ENCODE measurements around the gene RARG. TPM values are rescaled to one million over a fixed set of nuclear protein-coding genes. Genes with fewer than 3 reads are reported as not detected.

Gene RARG
- total RNA-seq, 1 donor from 2014 or later, result 5.5 TPM

- CTCF ChIA-PET, result interaction anchor here (0.8 kb wide), 1 partner anchor 58 kb away, joined by 3 read pairs; no protein-coding TSS in a partner anchor
- Mint-ChIP-seq H3K27me3 (peaks cover 2% of the 10 kb centered on the region), H3K4me3 (no peak overlapping the region), H3K36me3 (ENCODE audit: low read depth) (no peaks in the 10 kb centered on the region), H3K9me3 (no peaks in the 10 kb centered on the region), H3K4me1 (peaks cover 18% of the 10 kb centered on the region), H3K27ac (no peak overlapping the region)
- intact Hi-C loops (cut with micrococcal nuclease), result no loop called here
- ATAC-seq (ENCODE audit: low read depth) (no peak), DNase-seq (no peak)
- TF ChIP-seq CTCF (IDR thresholded peaks at IDR 0.05), result no peak
- POLR2A ChIA-PET, result interaction anchor here (0.6 to 1.1 kb wide), 3 partner anchors 10 to 129 kb away, joined by 3 to 9 read pairs (median 3); no protein-coding TSS in a partner anchor
Observed at GRCh38 chr12:53230108-53230845, 1.7 kb downstream of the RARG start.

GRCh38 chr12:53229454-53229853, 2.6 kb downstream of the RARG start:
- H3K4me3 Mint-ChIP-seq, result no peak overlapping the region
- ATAC-seq (ENCODE audit: low read depth) (no peak), DNase-seq (no peak)
- intact Hi-C loops (cut with micrococcal nuclease), result no loop called here
- no peak overlapping the region for H3K27ac Mint-ChIP-seq
- peaks cover 16% of the 10 kb centered on the region for H3K4me1 Mint-ChIP-seq
- CTCF ChIA-PET, result interaction anchor here (0.8 to 1.0 kb wide), 3 partner anchors 15 to 195 kb away, joined by 3 read pairs; no protein-coding TSS in a partner anchor
- no peak for TF ChIP-seq CTCF (IDR thresholded peaks at IDR 0.05)
- H3K9me3 Mint-ChIP-seq, result no peaks in the 10 kb centered on the region
- H3K36me3 Mint-ChIP-seq (ENCODE audit: low read depth), result no peaks in the 10 kb centered on the region
- H3K27me3 Mint-ChIP-seq, result peaks cover 2% of the 10 kb centered on the region
- POLR2A ChIA-PET, result interaction anchor here (0.6 to 1.1 kb wide), 3 partner anchors 9 to 128 kb away, joined by 3 to 9 read pairs (median 3); no protein-coding TSS in a partner anchor

- intact Hi-C loops (cut with micrococcal nuclease), result no loop called here
- POLR2A ChIA-PET, result interaction anchor here (0.6 kb wide), 1 partner anchor 8 kb away, joined by 3 read pairs; no protein-coding TSS in a partner anchor
- CTCF ChIA-PET, result no interaction called here
- Mint-ChIP-seq H3K27me3 (no peaks in the 10 kb centered on the region), H3K27ac (no peak overlapping the region), H3K36me3 (ENCODE audit: low read depth) (no peaks in the 10 kb centered on the region), H3K9me3 (no peaks in the 10 kb centered on the region), H3K4me1 (peaks cover 12% of the 10 kb centered on the region), H3K4me3 (no peak overlapping the region)
- DNase-seq, result no peak
- no peak for ATAC-seq (ENCODE audit: low read depth)
- no peak for TF ChIP-seq CTCF (IDR thresholded peaks at IDR 0.05)
Observed at GRCh38 chr12:53227836-53228235, 4.2 kb downstream of the RARG start.

- Mint-ChIP-seq H3K9me3 (no peaks in the 10 kb centered on the region), H3K4me1 (peaks cover 7% of the 10 kb centered on the region), H3K27ac (no peak overlapping the region), H3K36me3 (ENCODE audit: low read depth) (no peaks in the 10 kb centered on the region), H3K27me3 (no peaks in the 10 kb centered on the region), H3K4me3 (no peak overlapping the region)
- intact Hi-C loops (cut with micrococcal nuclease), result no loop called here
- no peak for DNase-seq
- ChIA-PET POLR2A (no interaction called here), CTCF (no interaction called here)
- ATAC-seq (ENCODE audit: low read depth), result no peak
- no peak for TF ChIP-seq CTCF (IDR thresholded peaks at IDR 0.05)
Observed at GRCh38 chr12:53227341-53227740, 4.7 kb downstream of the RARG start.

- DNase-seq (no peak), ATAC-seq (ENCODE audit: low read depth) (no peak)
- Mint-ChIP-seq H3K27me3 (no peaks in the 10 kb centered on the region), H3K36me3 (ENCODE audit: low read depth) (no peaks in the 10 kb centered on the region), H3K9me3 (no peaks in the 10 kb centered on the region), H3K4me3 (no peak overlapping the region), H3K4me1 (peaks cover 10% of the 10 kb centered on the region), H3K27ac (no peak overlapping the region)
- ChIA-PET CTCF (no interaction called here), POLR2A (no interaction called here)
- intact Hi-C loops (cut with micrococcal nuclease), result no loop called here
- no peak for TF ChIP-seq CTCF (IDR thresholded peaks at IDR 0.05)
Observed at GRCh38 chr12:53226815-53227214, 5.2 kb downstream of the RARG start.

Data from activated B cell treated with CpG ODN at 0.5 μM for 24 hours (primary cell).